Measurements from ENCODE around the gene RNF157. TPM values are rescaled to one million over a fixed set of nuclear protein-coding genes. Genes with fewer than 3 reads are reported as not detected.

RNF157 gene
- total and polyA plus RNA-seq, 10 of the 15 experiments (the other 5 are each of a cell fraction or from before 2014, with no cell fraction given): 1.4 to 15.9 (median 9.6) TPM

DNA sequence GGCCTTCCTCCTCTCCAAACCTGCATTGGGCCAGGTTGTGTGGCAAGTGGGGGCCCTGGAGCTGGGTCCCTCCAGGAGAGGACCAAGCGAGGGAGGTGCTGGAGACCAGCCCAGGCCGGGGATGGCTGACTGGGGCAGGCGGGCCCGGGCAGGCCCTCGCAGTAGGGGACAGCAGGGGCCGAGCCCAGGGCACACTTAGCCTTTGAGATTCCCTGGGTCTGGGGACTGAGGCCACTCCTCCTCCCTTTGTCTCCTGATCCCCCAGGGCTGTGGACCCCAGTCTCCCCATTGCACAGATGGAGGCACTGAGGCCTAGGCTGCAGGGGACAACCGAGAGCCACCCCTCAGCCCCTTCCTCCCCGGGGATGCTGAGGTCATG, 104.5 kb downstream of the RNF157 start:
- intact Hi-C loops (cut with micrococcal nuclease; ENCODE audit: unreplicated experiment) (no loop called here), in situ Hi-C loops (cut with MboI) (no loop called here)
- ChIA-PET SMC1A (ENCODE audit: uncharacterized antibody, unreplicated experiment) (interaction anchor here (1.5 kb wide), 1 partner anchor 44 kb away, joined by 3 read pairs; no protein-coding TSS in a partner anchor), CTCF (interaction anchor here (3.5 kb wide), 1 partner anchor 45 kb away, joined by 22 read pairs; no protein-coding TSS in a partner anchor), POLR2A (interaction anchor here (1.6 kb wide), 1 partner anchor 47 kb away, joined by 4 read pairs; no protein-coding TSS in a partner anchor), RAD21 (ENCODE audit: unreplicated experiment) (interaction anchor here (1.0 to 3.4 kb wide), 2 partner anchors 9 to 143 kb away, joined by 3 to 15 read pairs; no protein-coding TSS in a partner anchor)
- H4K20me1 ChIP-seq (ENCODE audit: control insufficient read depth, insufficient read depth): no peaks in the 10 kb centered on the region
- H2AFZ ChIP-seq (ENCODE audit: control insufficient read depth, low read depth, low read length): no peak overlapping the region
- no peaks in the 10 kb centered on the region for H3K9me3 ChIP-seq (replicated peaks; ENCODE audit: control insufficient read depth, insufficient read depth, low read length)
- TF ChIP-seq POU2F2 (IDR thresholded peaks at IDR 0.05; ENCODE audit: borderline replicate concordance, low read depth, low read length) (no peak), ZNF622 (IDR thresholded peaks at IDR 0.05) (no peak), GABPA (IDR thresholded peaks at IDR 0.05; ENCODE audit: low read depth) (no peak), ZBED1 (IDR thresholded peaks at IDR 0.05; ENCODE audit: borderline replicate concordance) (no peak), BHLHE40 (IDR thresholded peaks at IDR 0.05; ENCODE audit: borderline replicate concordance in 1 of 2, low read depth in 2 of 2, low read length in 1 of 2) (no peak)
- FAIRE-seq: no peak
- BruUV-seq (replicated peaks): no TSS peak
- H3K9ac ChIP-seq (ENCODE audit: control insufficient read depth, insufficient read depth, low read length): no peak overlapping the region
- peaks cover 10% of the 10 kb centered on the region for H3K4me1 ChIP-seq (ENCODE audit: control insufficient read depth, insufficient read depth, low read length)
- no peaks in the 10 kb centered on the region for H3K36me3 ChIP-seq (ENCODE audit: control insufficient read depth in 2 of 2, insufficient read depth in 2 of 2, low read length in 1 of 2)
- no peak for ATAC-seq
- H3K79me2 ChIP-seq (ENCODE audit: control insufficient read depth, insufficient read depth, low read length): no peaks in the 10 kb centered on the region
- H3K27me3 ChIP-seq (replicated peaks in 1 of 2; ENCODE audit: control insufficient read depth in 2 of 2, insufficient read depth in 2 of 2, low read length in 1 of 2): peaks cover 5 to 11% of the 10 kb centered on the region in 2 experiments; a peak in 3 of 4 replicates
- H3K27ac ChIP-seq (ENCODE audit: control insufficient read depth, insufficient read depth): no peak overlapping the region
- 64% methylated on average over 8 of the region's 8 CpGs for WGBS (ENCODE audit: insufficient coverage, insufficient replicate concordance, low lambda C conversion rate, missing lambda C conversion rate)
- no peak overlapping the region for H3K4me2 ChIP-seq (ENCODE audit: control insufficient read depth, insufficient read depth)
- DNase-seq (ENCODE audit: low read depth, low spot score): no peak
- H3K4me3 ChIP-seq: no peak overlapping the region

Measured in GM12878 (cell line).